Measurements from ENCODE around the gene ZNF516.

Gene ZNF516

GRCh38 chr18:76507830-76508385 is 12.9 kb upstream of the ZNF516 start:
- DNase-seq, result no peak

- no peak for DNase-seq
Measured at GRCh38 chr18:76506974-76507764, 12.1 kb upstream of the ZNF516 start.

GRCh38 chr18:76506395-76506794 is 11.4 kb upstream of the ZNF516 start:
- DNase-seq, result no peak

DNA sequence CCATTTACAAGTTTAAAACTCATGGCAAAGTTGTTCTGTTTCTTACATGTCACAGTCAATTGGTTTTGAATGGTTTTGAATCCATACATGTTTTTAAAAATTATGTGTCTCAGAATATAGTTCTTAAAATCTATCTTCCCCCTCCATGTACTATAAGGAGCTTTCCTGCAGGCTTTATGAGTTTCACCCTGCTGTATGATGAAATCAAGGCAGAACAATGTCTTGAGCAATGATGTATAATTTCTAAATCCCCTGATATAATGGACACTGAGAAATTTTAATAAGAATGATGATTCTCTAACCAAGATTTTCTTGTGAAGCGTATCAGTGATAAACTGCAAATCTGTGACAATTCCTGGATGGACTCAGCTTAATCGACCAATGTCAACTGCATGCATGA is 10.6 kb upstream of the ZNF516 start:
- DNase-seq, result no peak

- no peak for DNase-seq
Measured at GRCh38 chr18:76504749-76505148, 9.7 kb upstream of the ZNF516 start.

DNA sequence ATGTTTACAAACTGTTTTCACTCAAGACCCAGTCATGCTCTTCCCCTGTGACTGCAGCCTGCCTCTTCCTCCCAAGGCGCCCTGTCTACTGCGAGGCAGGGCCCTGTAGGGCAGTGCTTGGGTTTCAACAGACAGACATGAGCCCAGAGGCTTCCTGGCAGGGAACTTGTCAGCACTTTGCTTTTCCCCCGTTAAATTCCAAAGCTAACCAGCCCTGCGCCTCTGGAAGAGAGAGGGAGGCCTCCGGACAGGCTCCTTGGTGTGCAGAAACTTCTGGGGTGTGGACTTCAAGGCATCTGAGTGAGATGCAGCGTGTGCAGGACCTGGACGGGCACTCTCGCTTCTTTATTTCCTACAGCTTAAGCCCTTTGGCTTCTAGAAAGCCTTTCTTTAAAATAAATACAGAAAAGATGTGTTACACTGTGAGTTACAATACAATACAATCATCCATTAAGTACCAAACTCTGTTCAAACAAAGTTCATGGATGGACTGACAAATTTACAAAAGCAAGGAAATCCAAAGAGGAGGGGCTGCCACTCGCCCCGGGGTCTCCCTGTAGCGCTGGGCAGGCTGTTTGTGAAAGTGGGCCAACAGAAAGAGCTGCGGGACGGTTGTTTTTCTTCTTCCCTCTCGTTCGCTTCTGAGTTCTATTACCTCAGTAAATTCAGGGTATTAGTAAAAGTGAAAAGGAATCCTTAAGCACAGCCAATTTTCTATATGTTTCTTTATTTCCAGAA is 8.8 kb upstream of the ZNF516 start:
- DNase-seq, result no peak

GRCh38 chr18:76502551-76502950 is 7.5 kb upstream of the ZNF516 start:
- DNase-seq, result no peak

- peak in 1 of 5 experiments; percentile 23 for DNase-seq
Measured at GRCh38 chr18:76499637-76500340, 4.7 kb upstream of the ZNF516 start.

GRCh38 chr18:76499021-76499420 is 4.0 kb upstream of the ZNF516 start:
- no peak for DNase-seq

DNA sequence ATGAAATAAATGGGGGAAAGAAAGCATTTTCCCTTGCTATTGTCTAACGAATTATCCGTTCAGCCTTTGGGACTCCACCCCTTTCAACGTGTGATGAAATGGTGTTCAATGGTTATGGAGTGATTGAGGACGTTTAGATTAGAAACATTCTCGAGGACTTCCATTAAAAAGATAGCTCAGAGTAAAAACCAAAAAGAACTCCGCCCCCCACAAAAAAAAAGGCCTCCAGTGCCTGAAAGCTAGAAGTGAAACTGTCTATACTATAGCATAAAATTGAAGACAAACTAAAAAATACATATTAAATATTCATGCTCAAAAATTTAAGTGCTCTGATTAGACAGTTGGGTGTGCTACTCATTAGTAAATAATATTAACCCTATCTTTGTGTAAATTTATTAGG is 3.0 kb upstream of the ZNF516 start:
- DNase-seq, result no peak

DNA sequence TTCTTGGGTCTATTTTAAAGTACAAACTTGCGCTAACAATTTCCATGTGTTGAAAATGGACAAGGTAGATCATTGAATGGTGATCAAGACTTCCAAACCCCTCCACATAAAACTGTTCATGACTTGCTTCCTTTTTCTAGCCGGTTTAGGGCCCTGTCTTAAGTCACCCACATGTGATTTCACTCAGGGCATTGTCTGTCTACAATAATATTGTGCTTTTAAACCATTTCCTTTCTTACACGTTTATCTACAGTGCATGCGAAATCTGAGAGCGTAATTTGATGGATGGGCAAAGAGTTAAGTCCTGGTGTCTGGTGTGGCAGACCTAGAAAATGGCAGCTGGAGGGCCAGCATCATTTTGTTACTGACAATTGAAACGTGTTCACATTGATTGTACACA is 2.0 kb upstream of the ZNF516 start:
- DNase-seq, result no peak

GRCh38 chr18:76496194-76496890 is 1.3 kb upstream of the ZNF516 start:
- DNase-seq, result peak in 1 of 5 experiments; percentile 66

- peak in 1 of 5 experiments; percentile 61 for DNase-seq
Measured at GRCh38 chr18:76495435-76496193, 572 bp upstream of the ZNF516 start.

- peak in 1 of 5 experiments; percentile 35 for DNase-seq
Measured at GRCh38 chr18:76494231-76495005, 624 bp downstream of the ZNF516 start.

GRCh38 chr18:76493213-76494161 is 1.6 kb downstream of the ZNF516 start:
- peak in 1 of 5 experiments; percentile 28 for DNase-seq

DNA sequence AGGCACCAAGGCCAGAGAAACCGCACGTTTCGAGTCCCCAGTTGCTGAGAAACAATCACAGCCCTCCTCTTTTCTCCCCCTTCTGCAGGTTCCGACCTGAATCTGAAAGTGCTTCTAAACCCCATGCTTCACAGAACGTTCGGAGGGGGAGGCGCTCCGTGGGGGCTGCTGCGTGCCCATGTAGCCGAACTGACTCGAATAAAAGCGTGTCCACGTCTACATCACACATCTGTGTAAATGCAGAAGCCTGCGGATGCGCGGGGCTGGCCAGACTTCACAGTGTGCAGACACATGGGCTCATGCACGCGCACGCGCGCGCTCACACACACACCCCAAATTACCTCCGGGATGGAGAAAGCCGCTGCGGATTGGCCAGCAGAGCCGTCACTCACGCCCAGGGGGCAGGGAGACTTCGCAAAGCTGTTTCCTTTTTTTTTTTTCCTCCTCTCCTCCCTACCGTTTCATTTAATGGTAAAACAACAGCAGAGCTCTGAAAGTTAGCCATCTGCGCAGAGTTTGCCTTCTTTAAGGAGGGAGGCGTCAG is 2.3 kb downstream of the ZNF516 start:
- DNase-seq, result peak; percentile 70 to 99 (median 91)

DNA sequence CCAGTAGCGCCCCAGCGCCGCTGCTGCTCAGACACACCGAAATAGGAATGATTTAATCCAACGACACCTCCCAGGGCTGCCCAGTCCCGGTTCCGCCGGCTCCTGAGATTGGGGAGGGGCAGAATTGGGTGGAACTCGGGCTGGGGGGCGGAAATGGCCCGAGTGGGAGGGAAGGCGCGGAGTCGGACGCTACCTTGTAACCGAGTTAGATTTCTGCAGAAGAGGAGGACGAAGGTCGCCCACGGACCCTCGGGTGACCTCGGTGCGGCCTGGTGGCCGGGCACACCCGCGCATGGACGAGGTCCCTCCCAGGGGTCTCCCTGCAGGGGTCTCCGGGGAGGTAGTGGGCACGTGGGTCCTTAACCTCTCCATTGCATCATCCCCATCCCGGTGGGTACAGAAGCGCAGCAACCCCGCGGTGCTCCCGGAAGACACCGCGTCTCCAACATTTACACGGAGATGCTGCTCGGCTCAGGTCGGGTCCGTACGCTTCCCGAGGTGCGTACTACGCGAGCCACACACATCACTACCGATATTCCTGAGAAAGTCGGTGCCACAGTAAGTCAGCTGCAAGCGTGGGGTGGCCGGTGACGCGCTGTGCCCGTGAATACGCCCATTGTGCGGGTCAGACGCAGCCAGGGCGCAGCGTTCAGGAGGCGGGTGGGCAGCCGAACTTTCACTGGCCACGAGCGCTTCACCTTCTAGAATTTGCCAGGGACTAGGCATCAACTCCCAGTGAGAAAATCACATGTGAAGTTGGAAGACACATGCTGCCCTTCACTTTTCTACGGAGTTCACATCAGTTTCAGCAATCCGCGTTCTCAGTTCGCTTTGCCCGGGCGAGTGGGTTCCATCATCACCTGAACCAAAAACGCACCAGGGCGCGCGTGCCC is 3.0 kb downstream of the ZNF516 start:
- DNase-seq, result peak in 1 of 5 experiments; percentile 27

- peak in 3 of 5 experiments; percentile 35 to 68 (median 62) for DNase-seq
Measured at GRCh38 chr18:76491473-76491775, 3.6 kb downstream of the ZNF516 start.
